ENCODE results near the gene PPIG.
"Not testable (repeated sequence)": the region's sequence is repeated elsewhere in the genome, so short reads cannot be mapped to it uniquely, and the experiment has no call there.

PPIG gene

GRCh38 chr2:169584005-169584877 lies at the start of gene PPIG:
Gene PPIG, plus strand, starts transcription at chr2:169584351. Its CDS starts 19,691 bp downstream, at chr2:169604042.
- DNase-seq, result peak; percentile 76

- DNase-seq, result not testable (repeated sequence)
Measured at GRCh38 chr2:169539460-169539859, 44.7 kb upstream of the PPIG start.

- DNase-seq, result no peak
Measured at GRCh38 chr2:169540146-169540545, 44.0 kb upstream of the PPIG start.

DNA sequence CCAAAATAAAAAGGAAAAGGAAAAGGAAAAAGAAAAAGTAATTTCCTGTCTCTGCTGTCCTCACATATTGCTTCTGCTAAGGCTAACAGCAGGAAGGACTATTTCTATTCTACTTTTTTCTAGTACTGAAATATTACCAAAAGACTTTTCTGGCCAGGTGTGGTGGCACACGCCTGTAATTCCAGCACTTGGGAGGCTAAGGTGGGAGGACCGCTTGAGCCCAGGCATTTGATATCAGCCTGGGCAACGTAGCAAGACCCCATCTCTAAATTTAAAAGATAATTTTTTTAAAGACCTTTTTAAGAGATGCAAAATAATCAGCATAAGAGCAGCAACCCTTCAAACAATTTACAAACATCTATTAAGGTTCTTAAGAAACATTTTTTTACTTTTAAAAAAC lies 41.7 kb upstream of the PPIG start:
- DNase-seq, result no peak

DNA sequence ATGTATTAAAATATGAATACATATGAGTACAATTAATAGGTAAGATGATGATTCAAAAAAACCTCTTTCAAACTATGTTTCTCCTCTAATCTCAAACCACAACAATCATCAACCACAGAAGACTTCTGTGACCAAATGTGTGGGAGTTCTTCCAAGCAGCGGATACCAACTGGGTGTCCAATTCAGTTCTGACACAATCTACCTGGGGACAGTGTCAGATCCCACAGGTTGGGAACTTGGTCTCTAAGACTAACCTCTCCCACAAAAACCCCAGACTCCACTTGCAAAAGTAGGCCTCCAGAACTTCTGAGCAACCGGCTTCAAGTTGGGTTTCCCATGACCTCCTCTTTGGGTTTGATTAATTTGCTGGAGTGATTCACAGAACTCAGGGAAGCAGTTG lies 37.4 kb upstream of the PPIG start:
- DNase-seq, result no peak

DNA sequence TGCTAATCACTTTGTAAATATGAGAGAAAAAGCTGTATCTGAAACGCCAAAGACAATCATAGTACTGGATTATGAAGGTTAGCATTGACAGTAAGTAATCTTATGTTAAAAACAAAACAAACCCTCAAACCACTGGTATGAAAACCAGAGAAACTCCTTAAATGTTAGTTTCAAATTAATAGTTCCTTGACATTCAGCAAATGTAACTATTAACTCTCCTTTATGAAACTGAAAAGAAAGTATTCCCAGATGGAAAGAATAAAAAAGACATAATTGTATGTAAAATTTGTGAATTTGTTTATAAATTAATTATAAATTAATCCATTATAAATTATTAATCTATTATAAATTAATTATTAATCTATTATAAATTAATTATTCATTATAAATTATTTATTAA lies 22.8 kb upstream of the PPIG start:
- DNase-seq, result no peak

DNA sequence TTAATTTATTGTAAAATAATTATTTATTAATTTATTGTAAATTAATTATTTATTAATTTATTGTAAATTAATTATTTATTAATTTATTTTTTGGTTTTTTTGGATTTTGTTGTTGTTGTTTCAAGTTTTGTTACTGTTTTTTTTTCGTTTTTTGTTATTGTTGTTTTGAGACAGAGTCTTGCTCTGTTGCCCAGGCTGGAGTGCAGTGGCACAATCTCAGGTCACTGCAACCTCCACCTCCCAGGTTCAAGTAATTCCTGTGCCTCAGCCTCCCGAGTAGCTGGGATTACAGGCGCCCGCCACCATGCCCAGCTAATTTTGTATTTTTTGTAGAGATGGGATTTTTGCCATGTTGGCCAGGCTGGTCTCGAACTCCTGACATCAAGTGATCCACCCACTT lies 22.1 kb upstream of the PPIG start:
- not testable (repeated sequence) for DNase-seq

DNA sequence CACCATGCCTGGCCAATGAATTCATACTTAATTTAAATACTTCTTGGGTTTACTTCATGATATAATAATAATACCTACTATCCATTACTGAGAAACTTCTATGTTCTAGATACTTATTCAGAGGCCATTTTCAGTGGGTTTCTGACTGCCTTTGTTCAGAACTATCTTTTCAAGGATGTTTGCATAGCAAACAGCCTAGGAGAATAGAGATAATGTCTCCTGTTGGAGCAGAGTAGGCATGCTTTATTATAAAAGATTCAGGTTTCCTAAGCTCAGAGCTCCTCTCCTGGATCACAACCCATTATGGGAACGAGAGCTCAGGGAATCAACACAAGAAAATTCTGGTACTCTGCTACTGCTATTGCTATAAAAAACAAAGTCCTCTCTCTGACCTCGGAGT lies 21.6 kb upstream of the PPIG start:
- DNase-seq, result no peak

DNA sequence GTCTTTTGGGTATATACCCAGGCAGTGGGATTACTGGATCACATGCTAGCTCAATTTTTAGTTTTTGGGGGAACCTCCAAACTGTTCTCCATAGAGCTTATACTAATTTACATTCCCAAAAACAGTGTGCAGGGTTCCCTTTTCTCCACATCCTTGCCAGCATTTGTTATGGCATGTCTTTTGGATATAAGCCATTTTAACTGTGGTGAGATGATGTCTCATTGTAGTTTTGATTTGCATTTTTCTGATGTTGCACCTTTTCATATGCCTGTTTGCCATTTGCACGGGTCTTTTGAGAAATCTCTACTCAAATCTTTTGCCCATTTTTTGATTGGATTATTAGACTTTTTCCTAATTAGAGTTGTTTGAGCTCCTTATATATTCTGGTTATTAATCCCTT lies 18.5 kb upstream of the PPIG start:
- no peak for DNase-seq

DNA sequence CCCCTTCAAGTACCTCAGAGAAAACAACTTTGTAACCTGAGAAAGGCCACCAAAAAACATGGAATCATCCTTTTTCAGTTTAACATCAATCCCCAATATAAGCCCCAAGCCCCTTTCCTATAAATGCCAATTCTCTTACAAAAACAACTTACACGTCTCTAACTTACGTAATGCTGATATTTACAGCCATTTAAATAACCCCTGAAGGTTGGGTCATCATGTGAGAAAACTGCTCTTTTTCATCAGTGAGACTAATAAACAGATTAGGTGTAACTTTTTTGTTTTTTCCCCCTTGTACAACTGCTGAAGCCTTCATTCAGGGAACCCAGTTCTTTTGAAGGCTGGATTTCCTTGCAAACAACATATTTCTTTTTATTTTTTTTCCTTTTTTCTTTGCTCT lies 14.2 kb upstream of the PPIG start:
- DNase-seq, result no peak

- not testable (repeated sequence) for DNase-seq
Measured at GRCh38 chr2:169570752-169571151, 13.4 kb upstream of the PPIG start.

DNA sequence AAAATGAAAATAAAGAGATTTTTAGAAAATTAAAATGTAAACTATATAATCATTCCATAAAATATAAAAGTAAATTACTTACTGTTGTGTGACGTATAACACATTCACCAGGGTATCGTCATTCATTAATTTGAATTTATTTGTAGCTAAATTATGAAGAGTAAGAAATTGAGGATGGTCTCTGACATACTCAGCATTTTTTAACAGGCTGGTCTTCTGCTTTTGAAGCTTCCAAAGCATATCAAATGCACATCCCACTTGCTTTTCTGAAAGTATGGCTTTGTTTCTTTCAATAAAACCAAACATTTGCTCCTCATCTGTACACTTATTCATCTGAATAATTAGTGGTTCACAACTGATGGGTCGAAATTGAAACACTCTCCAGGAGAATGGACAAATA lies 12.6 kb upstream of the PPIG start:
- DNase-seq, result no peak

DNA sequence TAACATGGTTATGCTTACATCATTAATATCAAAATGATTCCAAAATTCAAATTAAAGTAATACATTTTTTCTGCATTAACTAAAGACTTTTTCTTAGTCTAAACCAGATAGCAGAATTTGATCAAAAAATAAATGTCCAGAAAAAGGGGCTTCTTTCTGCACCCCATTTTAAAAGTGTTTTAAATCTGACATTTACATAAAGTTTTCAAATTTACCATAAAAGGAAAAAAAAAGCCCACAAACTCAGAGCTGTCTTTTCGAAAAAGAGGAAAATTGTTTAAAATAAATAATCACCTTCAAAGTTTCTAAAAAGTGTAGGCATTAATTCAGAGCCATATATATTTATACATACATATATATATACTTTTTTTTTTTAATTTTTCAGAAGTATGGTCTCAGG lies 12.0 kb upstream of the PPIG start:
- no peak for DNase-seq

GRCh38 chr2:169572821-169573159 lies 11.4 kb upstream of the PPIG start:
- no peak for DNase-seq

DNA sequence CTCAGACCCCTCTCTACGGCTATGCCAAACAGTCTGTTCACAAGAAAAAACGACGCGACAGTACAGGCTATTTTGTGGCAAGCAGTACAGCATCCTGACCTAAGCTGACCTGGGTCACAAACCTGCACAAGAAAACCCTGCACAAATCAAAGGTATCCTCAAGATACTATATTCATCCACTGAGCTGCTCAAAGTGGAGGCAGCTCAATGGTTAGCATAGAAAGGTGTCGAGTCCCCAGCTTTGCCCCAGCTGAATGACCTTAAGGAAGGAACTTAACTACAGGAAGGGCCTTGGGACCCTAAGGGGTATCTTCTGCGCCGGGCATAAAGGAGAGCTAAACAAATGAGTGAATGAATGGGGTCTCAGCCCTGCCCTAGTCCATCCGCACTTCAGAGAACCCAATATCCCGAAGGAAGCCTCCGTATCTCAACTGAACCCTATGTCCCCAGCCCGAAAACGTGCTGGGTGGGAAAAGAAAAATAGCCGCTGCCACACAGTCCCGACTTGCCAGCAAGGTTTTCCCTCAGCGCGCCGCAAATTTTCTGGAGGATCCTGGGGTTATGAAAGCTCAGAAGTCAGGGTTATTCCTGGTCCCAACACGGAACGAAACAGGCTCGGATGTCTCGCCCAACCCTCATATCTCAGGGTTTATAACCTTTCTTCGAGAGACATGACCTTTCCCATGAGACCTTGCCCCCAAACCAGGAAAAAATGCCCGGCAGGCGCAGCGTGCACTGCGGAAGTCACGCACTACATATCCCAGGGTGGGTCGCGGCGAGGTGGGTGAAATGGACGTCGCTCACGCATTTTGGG lies 10.8 kb upstream of the PPIG start, which contains the start of gene FASTKD1:
TSS of gene FASTKD1 (minus strand) at position 706 of the 814 bp plus-strand sequence. CDS start 1,836 bp downstream, outside the sequence.
- DNase-seq, result peak; percentile 76

- DNase-seq, result no peak
Measured at GRCh38 chr2:169573974-169574299, 10.2 kb upstream of the PPIG start.

DNA sequence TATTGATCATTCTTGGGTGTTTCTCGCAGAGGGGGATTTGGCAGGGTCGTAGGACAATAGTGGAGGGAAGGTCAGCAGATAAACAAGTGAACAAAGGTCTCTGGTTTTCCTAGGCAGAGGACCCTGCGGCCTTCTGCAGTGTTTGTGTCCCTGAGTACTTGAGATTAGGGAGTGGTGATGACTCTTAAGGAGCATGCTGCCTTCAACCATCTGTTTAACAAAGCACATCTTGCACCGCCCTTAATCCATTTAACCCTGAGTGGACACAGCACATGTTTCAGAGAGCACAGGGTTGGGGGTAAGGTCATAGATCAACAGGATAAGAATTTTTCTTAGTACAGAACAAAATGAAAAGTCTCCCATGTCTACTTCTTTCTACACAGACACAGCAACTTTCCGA lies 9.6 kb upstream of the PPIG start:
- not testable (repeated sequence) for DNase-seq

DNA sequence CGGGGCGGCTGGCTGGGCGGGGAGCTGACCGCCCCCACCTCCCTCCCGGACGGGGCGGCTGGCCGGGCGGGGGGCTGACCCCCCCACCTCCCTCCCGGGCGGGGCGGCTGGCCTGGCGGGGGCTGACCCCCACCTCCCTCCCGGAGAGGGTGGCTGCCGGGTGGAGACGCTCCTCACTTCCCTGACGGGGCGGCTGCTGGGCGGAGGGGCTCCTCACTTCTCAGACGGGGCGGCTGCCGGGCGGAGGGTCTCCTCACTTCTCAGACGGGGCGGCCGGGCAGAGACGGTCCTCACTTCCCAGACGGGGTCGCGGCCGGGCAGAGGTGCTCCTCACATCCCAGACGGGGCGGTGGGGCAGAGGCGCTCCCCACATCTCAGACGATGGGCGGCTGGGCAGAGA lies 8.9 kb upstream of the PPIG start:
- DNase-seq, result not testable (repeated sequence)

DNA sequence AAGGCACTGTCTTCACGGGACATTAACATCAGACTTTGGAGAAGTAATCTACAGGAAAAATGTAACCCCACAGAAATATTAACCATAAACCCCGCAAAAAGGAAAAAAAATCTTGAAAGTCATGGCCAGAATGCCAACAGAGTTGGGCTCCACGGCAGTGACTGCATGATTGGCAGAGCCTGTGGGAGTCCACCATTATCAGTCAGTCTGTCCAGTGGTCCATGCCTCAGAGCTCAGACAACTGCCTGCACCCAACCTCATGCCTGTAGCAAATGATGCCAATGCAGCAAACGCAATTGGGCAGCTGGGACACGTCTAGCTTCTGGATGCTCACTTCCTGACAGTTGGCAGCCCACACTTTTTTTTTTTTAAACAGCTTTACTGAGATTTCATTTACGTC lies 5.1 kb upstream of the PPIG start:
- no peak for DNase-seq

GRCh38 chr2:169582552-169583266 lies 1.4 kb upstream of the PPIG start:
- DNase-seq, result not testable (repeated sequence)

DNA sequence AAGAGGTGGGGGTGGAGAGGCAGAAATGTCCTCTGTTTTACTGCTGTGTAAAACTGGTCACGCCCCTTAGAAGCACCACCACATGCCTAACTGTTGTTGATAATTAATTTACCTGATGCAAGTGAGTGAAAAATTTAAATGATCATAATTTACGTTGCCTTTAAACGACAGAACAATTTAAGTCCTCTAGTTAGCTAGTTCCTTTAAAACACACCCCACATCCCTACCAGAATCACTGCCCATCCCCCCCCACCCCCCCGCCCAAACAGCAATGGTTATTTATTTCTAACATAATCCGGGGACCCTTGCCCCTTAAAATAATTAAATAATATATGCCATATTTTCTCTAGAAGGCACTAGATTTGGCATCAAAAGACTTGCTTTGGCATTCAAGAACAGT lies 633 bp upstream of the PPIG start:
- DNase-seq, result no peak

GRCh38 chr2:169585673-169586072 lies 1.5 kb downstream of the PPIG start:
- DNase-seq, result no peak

- no peak for DNase-seq
Measured at GRCh38 chr2:169590804-169591203, 6.7 kb downstream of the PPIG start.

DNA sequence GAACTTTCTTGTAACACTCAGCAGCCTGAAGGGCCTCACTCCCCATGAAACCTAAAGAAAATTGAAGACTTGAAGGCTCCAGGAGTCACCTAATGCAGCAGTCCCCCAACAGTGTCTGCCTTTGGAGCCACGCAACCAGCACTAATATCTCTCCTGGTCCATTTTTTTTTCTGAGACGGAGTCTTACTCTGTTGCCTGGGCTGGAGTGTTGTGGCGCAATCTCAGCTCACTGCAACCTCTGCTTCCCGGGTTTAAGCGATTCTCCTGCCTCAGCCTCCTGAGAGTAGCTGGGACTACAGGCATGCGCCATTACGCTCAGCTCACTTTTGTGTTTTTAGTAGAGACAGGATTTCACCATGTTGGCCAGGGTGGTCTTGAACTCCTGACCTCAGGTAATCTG lies 12.4 kb downstream of the PPIG start:
- not testable (repeated sequence) for DNase-seq

All from activated CD4-positive, alpha-beta T cell treated with anti-CD3 and anti-CD28 coated beads for 1 hour (primary cell).